ENCODE measurements around the gene RNGTT. TPM values are rescaled to one million over a fixed set of nuclear protein-coding genes. Genes with fewer than 3 reads are reported as not detected.

RNGTT gene
- total RNA-seq, 1 donor from 2014 or later: 13.4 TPM

- H3K4me1 Mint-ChIP-seq (ENCODE audit: unreplicated experiment): peaks cover 5% of the 10 kb centered on the region
- H3K36me3 Mint-ChIP-seq: peaks cover 16% of the 10 kb centered on the region
- H3K4me3 Mint-ChIP-seq: no peak overlapping the region
- no peak for DNase-seq (ENCODE audit: extremely low spot score, unreplicated experiment)
- no peaks in the 10 kb centered on the region for H3K9me3 Mint-ChIP-seq
- TF ChIP-seq, protein P1, sequence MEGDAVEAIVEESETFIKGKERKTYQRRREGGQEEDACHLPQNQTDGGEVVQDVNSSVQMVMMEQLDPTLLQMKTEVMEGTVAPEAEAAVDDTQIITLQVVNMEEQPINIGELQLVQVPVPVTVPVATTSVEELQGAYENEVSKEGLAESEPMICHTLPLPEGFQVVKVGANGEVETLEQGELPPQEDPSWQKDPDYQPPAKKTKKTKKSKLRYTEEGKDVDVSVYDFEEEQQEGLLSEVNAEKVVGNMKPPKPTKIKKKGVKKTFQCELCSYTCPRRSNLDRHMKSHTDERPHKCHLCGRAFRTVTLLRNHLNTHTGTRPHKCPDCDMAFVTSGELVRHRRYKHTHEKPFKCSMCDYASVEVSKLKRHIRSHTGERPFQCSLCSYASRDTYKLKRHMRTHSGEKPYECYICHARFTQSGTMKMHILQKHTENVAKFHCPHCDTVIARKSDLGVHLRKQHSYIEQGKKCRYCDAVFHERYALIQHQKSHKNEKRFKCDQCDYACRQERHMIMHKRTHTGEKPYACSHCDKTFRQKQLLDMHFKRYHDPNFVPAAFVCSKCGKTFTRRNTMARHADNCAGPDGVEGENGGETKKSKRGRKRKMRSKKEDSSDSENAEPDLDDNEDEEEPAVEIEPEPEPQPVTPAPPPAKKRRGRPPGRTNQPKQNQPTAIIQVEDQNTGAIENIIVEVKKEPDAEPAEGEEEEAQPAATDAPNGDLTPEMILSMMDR (conservative IDR thresholded peaks at IDR 0.05): no peak
- H3K27me3 Mint-ChIP-seq: no peaks in the 10 kb centered on the region
- H3K27ac Mint-ChIP-seq: no peak overlapping the region
Measured at GRCh38 chr6:88920774-88921733, 42.4 kb downstream of the RNGTT start.

- no peak overlapping the region for H3K27ac Mint-ChIP-seq
- peaks cover 4% of the 10 kb centered on the region for H3K9me3 Mint-ChIP-seq
- TF ChIP-seq, protein P1 (conservative IDR thresholded peaks at IDR 0.05): no peak
- H3K36me3 Mint-ChIP-seq: peaks cover 19% of the 10 kb centered on the region
- no peak for DNase-seq (ENCODE audit: extremely low spot score, unreplicated experiment)
- H3K27me3 Mint-ChIP-seq: no peaks in the 10 kb centered on the region
- no peak overlapping the region for H3K4me3 Mint-ChIP-seq
- peaks cover 5% of the 10 kb centered on the region for H3K4me1 Mint-ChIP-seq (ENCODE audit: unreplicated experiment)
Measured at GRCh38 chr6:88920088-88920487, 43.3 kb downstream of the RNGTT start.

- TF ChIP-seq, protein P1 (conservative IDR thresholded peaks at IDR 0.05): peak; percentile 52
- H3K4me1 Mint-ChIP-seq (ENCODE audit: unreplicated experiment): peaks cover 9% of the 10 kb centered on the region
- H3K27me3 Mint-ChIP-seq: no peaks in the 10 kb centered on the region
- H3K36me3 Mint-ChIP-seq: peaks cover 26% of the 10 kb centered on the region
- peaks cover 7% of the 10 kb centered on the region for H3K9me3 Mint-ChIP-seq
- no peak overlapping the region for H3K27ac Mint-ChIP-seq
- no peak for DNase-seq (ENCODE audit: extremely low spot score, unreplicated experiment)
- no peak overlapping the region for H3K4me3 Mint-ChIP-seq
Measured at GRCh38 chr6:88919032-88919431, 44.4 kb downstream of the RNGTT start.

GRCh38 chr6:88916615-88917208, 46.7 kb downstream of the RNGTT start:
- peak overlapping the region; percentile 67 for H3K27ac Mint-ChIP-seq
- peaks cover 9% of the 10 kb centered on the region for H3K4me1 Mint-ChIP-seq (ENCODE audit: unreplicated experiment)
- peaks cover 20% of the 10 kb centered on the region for H3K36me3 Mint-ChIP-seq
- H3K9me3 Mint-ChIP-seq: peaks cover 7% of the 10 kb centered on the region
- no peak overlapping the region for H3K4me3 Mint-ChIP-seq
- no peak for DNase-seq (ENCODE audit: extremely low spot score, unreplicated experiment)
- H3K27me3 Mint-ChIP-seq: no peaks in the 10 kb centered on the region
- TF ChIP-seq, protein P1 (conservative IDR thresholded peaks at IDR 0.05): no peak

GRCh38 chr6:88914895-88915598, 48.4 kb downstream of the RNGTT start:
- no peak overlapping the region for H3K4me3 Mint-ChIP-seq

More at GRCh38 chr6:88914895-88915598, 48.4 kb downstream of the RNGTT start:
- Mint-ChIP-seq H3K27ac (no peak overlapping the region), H3K36me3 (peaks cover 20% of the 10 kb centered on the region), H3K27me3 (no peaks in the 10 kb centered on the region), H3K4me1 (ENCODE audit: unreplicated experiment) (peaks cover 9% of the 10 kb centered on the region), H3K9me3 (peaks cover 7% of the 10 kb centered on the region)
- no peak for DNase-seq (ENCODE audit: extremely low spot score, unreplicated experiment)
- TF ChIP-seq, protein P1 (conservative IDR thresholded peaks at IDR 0.05): no peak

Measured in type B pancreatic cell (in vitro differentiated cells).